T-helper 1 cell (primary cell): ENCODE data around the gene RPL12.

Experiments used
- DNase-seq, 5 donors: peaks; one replicate each; pipeline ENCODE4 v3.0.0-alpha.2; 2012 to 2020
- total RNA-seq, 4 donors: gene quantifications; one replicate each; lab custom pipeline; 2026; lab: John Stamatoyannopoulos, UW

Gene RPL12
- 764 to 1,322 (median 1,146) reads per million in 4 donors for total RNA-seq

DNA sequence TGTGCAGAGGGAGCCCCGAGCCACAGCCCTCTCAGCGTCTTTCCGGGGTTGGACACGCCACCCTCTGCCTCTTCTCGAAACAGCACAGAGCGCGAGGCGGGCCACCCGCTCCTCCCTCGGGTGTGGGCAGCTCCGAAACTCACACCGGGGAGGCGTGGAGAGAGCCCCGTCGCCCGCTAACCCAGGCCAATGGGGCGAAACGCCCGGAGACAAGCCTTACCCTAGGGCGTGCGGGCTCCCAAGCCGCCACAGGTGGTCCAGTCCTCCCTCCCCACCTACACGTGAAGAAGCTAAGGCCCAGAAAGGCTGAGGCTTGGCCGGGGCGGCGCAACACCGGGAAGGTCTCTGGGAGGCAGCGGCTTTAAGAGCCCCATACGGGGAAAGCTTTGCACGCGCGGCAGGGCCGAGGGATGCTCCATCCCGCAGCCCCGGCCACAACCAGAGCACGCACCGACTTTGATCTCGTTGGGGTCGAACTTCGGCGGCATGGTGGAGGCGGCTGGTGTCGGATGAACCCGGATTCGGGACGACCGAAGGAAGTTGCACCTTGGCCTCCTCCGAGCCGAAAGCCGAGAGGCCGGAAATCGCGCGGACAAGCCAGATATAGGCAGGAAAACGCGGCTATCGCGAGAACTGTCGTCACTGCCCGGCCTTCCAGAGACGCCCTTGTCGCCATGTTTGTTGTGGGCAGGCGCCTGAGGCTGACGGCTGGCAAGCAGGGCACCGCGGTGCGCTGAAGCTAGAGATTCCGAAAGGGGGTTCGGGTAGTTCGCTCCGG is at the start of gene RPL12, which contains the start of gene LRSAM1:
Gene RPL12, minus strand, starts transcription at position 577 of the 778 bp plus-strand sequence. Its CDS starts 89 bp downstream, at position 488.
Gene LRSAM1, plus strand, starts transcription at position 681 of the 778 bp plus-strand sequence. CDS start 3,018 bp downstream, outside the sequence.
- peak; percentile 93 to 99 (median 96) for DNase-seq

GRCh38 chr9:127500862-127501261 is 49.7 kb upstream of the RPL12 start:
- DNase-seq = no peak

- DNase-seq = no peak
These were observed 49.2 kb upstream of the RPL12 start for GRCh38 chr9:127500399-127500798.

DNA sequence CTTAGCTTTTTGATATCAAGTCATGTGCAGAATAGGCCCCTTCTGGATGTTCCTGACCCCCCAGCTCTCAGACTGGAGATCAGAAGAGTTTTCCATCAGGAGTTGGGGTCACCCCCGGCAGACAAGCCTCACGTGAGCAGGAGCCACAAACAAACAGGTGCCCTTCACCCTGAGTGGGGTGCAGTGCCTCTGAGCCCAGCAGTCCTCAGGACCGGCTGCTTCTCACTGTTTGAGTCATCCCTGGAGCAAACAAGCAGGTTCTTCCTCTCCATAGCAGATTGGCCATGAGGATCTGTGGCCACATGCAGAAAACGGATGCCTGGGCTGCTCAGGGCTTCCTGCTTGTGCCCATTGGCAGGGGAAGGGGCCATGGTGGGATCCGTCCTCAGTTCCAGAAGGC is 47.1 kb upstream of the RPL12 start:
- no peak for DNase-seq

- DNase-seq = no peak
These were observed 46.6 kb upstream of the RPL12 start for GRCh38 chr9:127497656-127498290.

DNA sequence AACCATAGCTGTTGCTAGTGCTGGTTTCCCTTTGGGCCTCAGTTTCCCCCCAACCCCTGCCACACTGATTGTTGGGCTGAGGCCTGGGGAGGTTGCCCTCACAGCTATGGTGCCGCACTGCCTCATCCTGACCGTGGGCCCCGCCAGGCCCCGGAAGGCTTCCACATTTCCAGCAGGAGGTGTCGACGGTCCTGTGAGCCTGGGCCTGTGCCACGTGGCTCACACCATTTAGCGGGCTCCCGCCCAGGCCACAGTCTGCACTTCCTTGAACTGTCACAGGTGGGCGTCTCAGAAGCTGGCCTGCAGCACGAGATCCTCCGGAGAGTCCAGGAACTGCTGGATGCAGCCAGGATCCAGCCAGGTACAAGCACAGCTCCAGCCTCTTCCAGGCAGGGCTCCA is 45.8 kb upstream of the RPL12 start:
- no peak for DNase-seq

DNA sequence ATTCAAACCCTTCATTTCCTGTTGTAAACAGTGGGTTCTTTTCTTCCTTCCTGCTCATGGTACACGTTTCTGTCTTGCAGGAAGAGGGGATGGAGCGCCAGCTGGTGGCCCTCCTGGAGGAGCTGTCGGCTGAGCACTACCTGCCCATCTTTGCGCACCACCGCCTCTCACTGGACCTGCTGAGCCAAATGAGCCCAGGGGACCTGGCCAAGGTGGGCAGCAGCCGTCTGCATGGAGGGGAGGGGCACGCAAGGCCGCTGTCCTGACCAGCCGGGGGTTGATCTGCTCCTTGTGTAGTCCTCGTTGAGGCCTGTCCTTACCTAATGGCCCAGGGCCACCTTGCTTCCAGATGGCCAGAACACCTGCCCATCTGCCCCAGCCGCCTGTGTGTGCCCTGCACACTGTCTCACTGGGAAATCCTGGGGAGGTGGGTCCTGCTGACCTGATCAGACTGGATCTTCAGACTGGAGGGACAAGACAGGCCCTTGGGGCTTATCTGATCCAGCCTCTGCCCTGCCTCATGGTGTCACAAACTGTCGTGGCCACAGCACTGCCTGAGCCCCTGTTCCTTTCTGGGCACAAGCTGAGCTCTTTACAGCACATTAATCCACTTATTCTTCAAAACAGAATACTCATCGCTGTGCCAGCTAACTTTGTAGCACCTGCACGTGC is 44.8 kb upstream of the RPL12 start:
- DNase-seq = no peak

DNA sequence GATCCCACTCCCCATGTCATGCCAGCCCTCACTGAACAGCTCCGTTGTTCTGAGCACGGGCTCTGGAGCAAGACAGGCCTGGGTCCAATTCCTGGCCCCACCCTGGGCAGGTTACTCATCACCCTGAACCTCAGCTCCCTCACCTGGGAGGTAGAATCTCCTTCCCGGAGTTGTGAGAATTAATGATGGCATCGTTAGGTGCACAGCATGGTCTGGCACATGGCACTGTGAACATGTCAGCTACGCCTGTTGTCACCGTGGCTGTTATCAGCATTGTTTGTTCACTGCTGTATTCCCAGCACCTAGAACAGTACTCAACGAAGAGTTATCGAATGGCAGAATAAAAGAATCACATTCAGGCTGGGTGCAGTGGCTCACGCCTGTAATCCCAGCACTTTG is 43.1 kb upstream of the RPL12 start:
- DNase-seq = no peak

GRCh38 chr9:127493592-127494303 is 42.5 kb upstream of the RPL12 start:
- no peak for DNase-seq

GRCh38 chr9:127492616-127493015 is 41.4 kb upstream of the RPL12 start:
- DNase-seq = no peak

GRCh38 chr9:127491516-127491915 is 40.3 kb upstream of the RPL12 start:
- no peak for DNase-seq

DNA sequence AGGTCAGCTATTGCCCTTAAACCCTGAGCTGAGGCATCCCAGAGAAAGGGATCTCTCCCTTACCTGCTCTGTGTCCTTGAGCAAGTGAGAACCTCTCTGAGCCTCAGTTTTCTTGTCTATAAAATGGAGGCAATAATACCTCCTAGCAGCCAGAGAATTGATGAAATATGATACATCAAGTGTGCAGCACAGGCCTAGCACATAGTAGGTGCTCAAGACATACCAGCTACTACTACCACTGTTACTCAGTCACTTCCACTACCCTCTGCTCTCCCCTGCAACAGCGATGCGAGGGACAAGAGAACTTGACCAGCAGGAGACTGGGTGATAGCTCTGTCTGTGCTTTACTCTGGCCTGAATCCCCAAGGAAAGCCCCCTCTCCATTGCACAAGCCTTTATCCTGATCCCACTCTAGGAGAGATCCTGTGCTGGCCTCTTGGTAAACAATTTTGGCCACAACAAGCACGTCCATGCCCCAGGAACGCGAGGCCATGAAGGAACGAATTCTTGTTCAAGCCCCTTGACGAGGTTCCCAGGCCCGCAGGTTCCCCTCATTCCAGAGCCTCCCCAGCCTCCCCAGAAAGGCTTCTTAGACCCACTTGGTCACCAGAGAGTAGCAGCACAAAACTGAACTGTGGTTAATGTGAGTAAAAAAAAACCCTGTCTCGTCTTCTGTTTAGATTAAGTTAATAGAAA is 39.5 kb upstream of the RPL12 start:
- DNase-seq = no peak

DNA sequence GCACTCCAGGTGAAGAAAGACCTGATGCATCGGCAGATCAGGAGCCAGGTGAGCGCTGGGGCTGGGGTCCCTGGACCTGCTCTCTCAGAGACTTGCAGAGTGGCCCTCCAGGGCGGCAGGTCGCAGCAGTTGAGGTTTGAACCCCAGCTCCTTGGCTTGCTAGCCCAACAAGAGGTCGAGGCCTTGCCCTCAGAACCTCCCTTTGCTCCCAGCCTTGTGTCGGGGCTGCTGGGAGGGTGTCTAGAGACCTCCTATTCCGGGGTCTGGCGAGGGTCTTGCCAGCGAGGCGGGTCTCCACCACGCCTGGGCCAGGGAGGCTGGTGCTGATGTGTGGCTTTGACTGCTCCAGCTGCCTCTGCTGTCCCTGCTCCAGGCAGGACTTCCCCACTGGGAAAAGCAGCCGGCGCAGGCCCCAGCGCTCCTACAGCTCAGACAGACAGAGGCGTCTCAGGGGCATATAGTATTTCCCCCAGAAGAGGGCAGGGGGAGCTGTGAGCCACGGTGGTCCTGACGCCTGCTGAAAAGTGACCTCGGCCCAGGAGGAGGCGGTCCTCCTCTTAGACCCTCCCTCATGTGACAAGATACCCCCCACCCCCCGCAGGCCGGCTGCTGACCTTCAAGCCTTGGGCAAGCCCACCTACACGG is 38.4 kb upstream of the RPL12 start:
- no peak for DNase-seq

DNA sequence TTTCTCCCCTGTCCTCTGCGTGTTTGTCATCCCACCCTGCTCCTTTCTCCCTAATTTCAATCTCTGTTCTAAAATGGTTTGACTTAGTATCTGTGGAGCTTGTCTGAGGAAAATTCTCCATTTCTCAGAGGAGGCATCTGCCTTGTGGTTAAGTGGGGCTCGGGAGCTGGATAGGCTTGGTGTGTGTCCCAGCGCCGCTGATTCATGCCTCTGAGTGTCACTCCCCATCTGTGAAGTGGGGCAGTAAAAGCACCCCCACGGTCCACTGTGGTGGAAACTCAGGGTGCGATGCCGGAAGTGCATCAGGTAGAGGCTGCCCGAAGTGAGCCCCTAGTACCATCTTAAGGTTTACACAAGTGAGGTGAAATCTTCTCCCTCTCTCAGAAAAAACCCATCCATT is 37.7 kb upstream of the RPL12 start:
- no peak for DNase-seq

DNA sequence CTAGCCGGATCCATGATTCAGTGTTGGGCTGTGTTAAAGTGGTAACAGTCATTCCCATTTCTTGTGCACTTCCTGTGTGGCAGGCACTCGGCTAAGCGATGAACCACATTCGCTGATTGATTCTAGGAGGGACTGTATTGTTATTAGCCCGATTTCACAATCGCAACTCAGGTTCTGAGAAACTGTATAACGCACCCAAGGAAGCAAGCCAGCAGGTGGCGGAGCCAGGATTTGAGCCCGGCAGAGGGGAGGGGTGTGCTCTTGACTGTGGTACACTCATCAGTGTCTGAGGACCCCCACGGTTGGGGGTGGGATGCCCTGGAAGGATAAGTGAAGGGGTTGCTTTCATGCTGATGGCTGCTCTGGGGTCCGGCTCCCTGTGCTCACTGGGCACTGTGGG is 34.8 kb upstream of the RPL12 start:
- DNase-seq = no peak

- no peak for DNase-seq
These were observed 31.5 kb upstream of the RPL12 start for GRCh38 chr9:127482662-127483061.

- no peak for DNase-seq
These were observed 28.4 kb upstream of the RPL12 start for GRCh38 chr9:127479507-127480081.

GRCh38 chr9:127474592-127474991 is 23.4 kb upstream of the RPL12 start:
- DNase-seq = no peak

DNA sequence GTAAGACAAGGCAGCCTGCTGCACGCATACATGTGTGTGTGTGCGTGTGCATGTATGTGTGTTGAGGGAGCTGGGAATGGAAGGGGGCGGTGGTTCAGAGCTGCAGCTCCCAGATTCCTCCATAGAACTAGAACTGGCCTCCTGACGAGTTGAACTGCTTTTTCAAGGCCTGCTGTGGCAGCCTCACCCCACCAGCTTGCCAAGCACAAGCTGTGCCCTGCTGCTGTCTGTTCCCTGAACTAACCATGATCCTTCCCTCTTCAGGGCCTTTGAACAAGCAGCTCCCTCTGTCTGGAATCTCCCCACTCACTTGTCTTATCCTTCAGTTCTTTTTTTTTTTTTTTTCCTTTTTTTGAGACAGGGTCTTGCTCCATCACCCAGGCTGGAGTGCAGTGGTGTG is 22.7 kb upstream of the RPL12 start:
- no peak for DNase-seq

- no peak for DNase-seq
These were observed 22.3 kb upstream of the RPL12 start for GRCh38 chr9:127473501-127473900.

DNA sequence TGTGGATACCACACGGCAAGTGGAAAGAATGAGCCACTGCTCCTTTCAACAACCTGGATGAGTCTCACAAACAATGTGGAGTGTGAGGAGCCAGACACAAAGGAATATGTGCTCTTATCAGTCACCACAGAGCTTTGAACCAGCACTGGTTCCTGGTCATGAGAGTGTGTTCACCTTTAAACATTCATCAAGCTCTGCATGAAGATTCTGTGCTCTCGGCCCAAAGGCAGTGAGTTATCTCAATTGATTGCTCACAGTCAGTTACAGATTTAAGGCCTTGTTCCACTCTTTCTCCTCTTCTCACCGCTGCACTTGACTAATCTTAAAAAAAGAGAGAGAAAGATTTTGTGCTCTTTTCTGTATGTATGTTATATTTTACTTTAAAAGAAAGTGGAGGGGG is 19.5 kb upstream of the RPL12 start:
- DNase-seq = no peak
